PFSK-1 (cell line): ENCODE results near the gene SLIT3.

Experiments used
- FOXP2 ChIP-seq: optimal IDR thresholded peaks from 2 replicates; pipeline ENCODE3; 2011; ENCODE audit warnings: borderline replicate concordance, control low read depth, inconsistent platforms; ENCODE audit not compliant: insufficient read depth; ENCODE audit errors: extremely low read length, extremely low read depth
- POLR2AphosphoS5 ChIP-seq: IDR thresholded peaks from 2 replicates; pipeline ENCODE4 v1.6.1; 2012; ENCODE audit warnings: low read depth, mild to moderate bottlenecking, control low read depth, low read length, moderate library complexity
- SIN3A ChIP-seq: IDR thresholded peaks from 2 replicates; pipeline ENCODE4 v1.6.1; 2012; ENCODE audit warnings: mild to moderate bottlenecking, low read length, moderate library complexity, borderline replicate concordance; ENCODE audit not compliant: insufficient read depth
- TAF1 ChIP-seq: IDR thresholded peaks from 2 replicates; pipeline ENCODE4 v1.6.1; 2012; ENCODE audit warnings: low read length, control low read depth, borderline replicate concordance; ENCODE audit not compliant: insufficient read depth
- TF ChIP-seq, protein P1 (sequence below), 2 experiments: IDR thresholded peaks; 2 replicates each; pipeline versions ENCODE4 v1.6.1 to v1.8.0; 2011 to 2012; ENCODE audit warnings: low read depth in 2 of 2, low read length in 2 of 2, control low read depth in 1 of 2, inconsistent platforms in 1 of 2, mild to moderate bottlenecking in 1 of 2, moderate library complexity in 1 of 2; ENCODE audit not compliant: insufficient read depth in 1 of 2

Gene SLIT3

DNA sequence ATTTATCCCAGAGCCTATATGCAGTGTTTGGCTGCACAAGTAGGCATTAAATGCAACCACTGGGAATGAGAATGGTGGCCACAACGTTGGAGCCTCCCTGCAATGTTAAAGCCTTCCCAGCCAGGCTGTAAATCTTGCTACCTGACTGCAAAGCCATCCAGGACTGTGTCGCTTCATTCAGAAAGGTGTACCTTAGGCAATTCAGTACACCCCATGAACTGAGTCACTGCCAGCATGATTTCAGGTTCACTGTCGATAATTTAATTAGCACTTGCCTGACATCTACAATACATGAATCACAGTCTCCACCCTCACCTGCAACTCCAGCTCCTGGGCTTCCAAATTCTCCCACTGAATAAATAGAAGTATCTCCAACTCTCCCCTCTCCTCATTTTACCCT is 108.4 kb downstream of the SLIT3 start:
- TF ChIP-seq FOXP2 = no peak
- TF ChIP-seq SIN3A = no peak
- no peak for TF ChIP-seq POLR2AphosphoS5
- no peak for TF ChIP-seq TAF1
- TF ChIP-seq, protein P1, sequence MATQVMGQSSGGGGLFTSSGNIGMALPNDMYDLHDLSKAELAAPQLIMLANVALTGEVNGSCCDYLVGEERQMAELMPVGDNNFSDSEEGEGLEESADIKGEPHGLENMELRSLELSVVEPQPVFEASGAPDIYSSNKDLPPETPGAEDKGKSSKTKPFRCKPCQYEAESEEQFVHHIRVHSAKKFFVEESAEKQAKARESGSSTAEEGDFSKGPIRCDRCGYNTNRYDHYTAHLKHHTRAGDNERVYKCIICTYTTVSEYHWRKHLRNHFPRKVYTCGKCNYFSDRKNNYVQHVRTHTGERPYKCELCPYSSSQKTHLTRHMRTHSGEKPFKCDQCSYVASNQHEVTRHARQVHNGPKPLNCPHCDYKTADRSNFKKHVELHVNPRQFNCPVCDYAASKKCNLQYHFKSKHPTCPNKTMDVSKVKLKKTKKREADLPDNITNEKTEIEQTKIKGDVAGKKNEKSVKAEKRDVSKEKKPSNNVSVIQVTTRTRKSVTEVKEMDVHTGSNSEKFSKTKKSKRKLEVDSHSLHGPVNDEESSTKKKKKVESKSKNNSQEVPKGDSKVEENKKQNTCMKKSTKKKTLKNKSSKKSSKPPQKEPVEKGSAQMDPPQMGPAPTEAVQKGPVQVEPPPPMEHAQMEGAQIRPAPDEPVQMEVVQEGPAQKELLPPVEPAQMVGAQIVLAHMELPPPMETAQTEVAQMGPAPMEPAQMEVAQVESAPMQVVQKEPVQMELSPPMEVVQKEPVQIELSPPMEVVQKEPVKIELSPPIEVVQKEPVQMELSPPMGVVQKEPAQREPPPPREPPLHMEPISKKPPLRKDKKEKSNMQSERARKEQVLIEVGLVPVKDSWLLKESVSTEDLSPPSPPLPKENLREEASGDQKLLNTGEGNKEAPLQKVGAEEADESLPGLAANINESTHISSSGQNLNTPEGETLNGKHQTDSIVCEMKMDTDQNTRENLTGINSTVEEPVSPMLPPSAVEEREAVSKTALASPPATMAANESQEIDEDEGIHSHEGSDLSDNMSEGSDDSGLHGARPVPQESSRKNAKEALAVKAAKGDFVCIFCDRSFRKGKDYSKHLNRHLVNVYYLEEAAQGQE (IDR thresholded peaks at IDR 0.05; ENCODE audit: insufficient read depth in 1 of 2, low read depth in 2 of 2, low read length in 2 of 2) = no peak

DNA sequence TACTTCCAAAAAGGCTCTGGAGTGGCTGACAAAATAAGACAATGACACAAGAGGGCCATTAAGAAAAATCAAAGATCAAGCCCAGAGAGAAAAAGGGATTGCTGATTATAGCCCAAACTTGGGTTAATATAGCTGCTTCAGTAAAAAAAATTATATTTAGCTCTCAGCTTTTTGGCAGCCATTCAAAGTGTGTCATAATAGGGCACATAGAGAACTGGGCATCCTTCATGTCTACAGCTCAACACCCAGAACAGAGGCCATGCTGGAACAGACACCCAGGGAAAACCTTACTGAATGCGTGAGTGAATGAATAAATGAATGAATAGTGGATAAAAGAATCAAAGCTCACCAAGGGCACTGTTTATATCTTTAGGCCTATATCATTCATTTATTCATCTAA is 110.1 kb downstream of the SLIT3 start:
- no peak for TF ChIP-seq POLR2AphosphoS5
- TF ChIP-seq FOXP2 = no peak
- TF ChIP-seq SIN3A = no peak
- TF ChIP-seq, protein P1 (IDR thresholded peaks at IDR 0.05; ENCODE audit: insufficient read depth in 1 of 2, low read depth in 2 of 2, low read length in 2 of 2) = no peak
- no peak for TF ChIP-seq TAF1

DNA sequence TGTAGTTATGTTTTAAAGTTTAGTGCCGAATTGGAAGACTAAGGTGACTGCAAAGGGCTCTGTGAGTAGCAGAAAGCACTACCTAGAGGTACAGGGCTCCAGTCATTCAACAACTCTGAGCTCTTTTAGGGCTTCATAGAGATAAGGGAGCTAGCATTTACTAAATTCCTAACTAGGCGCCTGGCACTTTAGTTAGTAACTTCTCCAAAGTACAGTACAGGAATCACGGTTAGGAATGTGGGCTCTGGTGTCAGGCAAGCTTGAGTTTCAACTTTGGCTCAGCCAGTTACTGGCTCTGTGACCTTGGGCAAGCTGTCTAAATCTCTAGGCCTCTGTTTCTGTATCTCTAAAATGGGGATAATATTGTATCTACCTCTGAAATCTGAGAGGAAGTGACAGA is 115.3 kb downstream of the SLIT3 start:
- no peak for TF ChIP-seq TAF1
- no peak for TF ChIP-seq SIN3A
- TF ChIP-seq FOXP2 = no peak
- TF ChIP-seq POLR2AphosphoS5 = no peak
- TF ChIP-seq, protein P1 (IDR thresholded peaks at IDR 0.05; ENCODE audit: insufficient read depth in 1 of 2, low read depth in 2 of 2, low read length in 2 of 2) = no peak

DNA sequence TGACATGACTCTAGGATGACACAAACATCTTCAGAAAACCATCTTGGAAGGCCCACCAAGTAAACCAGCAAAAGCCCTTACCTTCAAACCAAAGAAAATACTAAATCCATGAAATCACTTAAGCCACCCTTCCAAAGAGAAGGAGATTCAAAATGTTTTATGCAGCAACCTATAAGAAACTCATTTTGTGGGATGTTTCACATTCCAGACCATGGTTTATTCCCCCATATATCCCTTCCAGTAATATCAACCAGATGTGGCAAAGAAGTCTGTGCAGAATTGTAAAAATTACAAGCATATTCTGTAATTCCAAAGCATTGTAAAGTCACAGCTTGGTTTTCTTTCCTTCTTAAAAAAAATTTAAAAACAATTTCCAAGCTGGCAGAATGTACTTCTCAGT is 117.4 kb downstream of the SLIT3 start:
- TF ChIP-seq, protein P1 (IDR thresholded peaks at IDR 0.05; ENCODE audit: insufficient read depth in 1 of 2, low read depth in 2 of 2, low read length in 2 of 2) = no peak
- no peak for TF ChIP-seq TAF1
- TF ChIP-seq POLR2AphosphoS5 = no peak
- no peak for TF ChIP-seq SIN3A
- TF ChIP-seq FOXP2 = no peak

DNA sequence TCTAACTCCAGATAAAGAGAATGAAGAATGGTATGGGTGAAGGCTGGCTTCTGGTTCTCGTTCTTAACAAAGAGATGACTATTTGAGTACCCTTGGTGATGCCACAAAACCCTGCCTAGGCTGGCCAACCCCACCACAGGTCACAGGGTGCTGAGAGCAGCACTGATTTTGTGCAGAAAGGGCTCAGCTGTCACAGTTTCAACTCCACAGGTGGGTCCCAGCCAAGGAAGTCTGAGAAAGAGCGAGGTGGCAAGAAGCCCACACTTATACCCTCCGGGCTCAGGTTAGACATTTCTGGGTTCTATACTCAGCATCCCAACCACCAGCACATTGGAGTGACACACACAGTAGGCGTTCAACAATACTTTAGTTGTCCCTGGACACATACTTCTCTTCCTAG is 118.1 kb downstream of the SLIT3 start:
- no peak for TF ChIP-seq POLR2AphosphoS5
- no peak for TF ChIP-seq SIN3A
- TF ChIP-seq, protein P1 (IDR thresholded peaks at IDR 0.05; ENCODE audit: insufficient read depth in 1 of 2, low read depth in 2 of 2, low read length in 2 of 2) = no peak
- TF ChIP-seq FOXP2 = no peak
- TF ChIP-seq TAF1 = no peak
